Hematopoietic multipotent progenitor cell treated with erythropoietin and hydrocortisone succinate and interleukin-3 and kit ligand, for 15 days (in vitro differentiated cells): ENCODE data around the gene CTF1.

ENCODE experiments used
- DNase-seq: peaks from one replicate; pipeline ENCODE4 v3.0.0-alpha.2; 2015; ENCODE audit warnings: low spot score

The CTF1 gene

DNA sequence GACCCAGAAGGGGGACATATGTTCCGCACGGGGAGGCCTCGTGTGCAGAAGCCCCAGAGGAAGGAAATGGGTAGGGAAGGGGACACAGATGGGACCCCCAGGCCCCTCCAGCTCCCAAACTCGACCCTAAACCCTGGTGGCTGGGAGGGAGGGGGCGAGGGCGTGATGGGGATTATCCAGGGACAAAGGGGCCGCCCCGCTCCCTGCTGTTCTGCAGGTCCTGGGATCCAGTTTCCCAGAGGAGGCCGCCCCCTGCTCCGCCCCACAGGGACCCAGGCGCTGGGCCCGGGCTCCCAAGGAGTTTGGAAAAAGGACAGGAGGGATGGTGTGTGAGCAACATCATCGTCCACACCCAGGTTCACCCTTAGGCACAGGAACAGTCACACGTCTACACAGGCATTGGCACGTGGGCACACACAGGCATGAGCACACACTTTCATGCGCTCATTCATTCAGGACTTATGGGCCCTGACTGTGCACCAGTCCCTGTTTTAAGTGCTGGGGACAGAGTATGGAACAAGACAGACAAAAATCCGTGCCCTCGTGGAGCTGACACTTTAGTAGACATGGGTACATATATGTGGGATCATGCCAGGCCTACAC lies 14.1 kb downstream of the CTF1 start:
- no peak for DNase-seq

GRCh38 chr16:30912794-30913412 lies 16.5 kb downstream of the CTF1 start:
- no peak for DNase-seq

GRCh38 chr16:30914830-30915229 lies 18.4 kb downstream of the CTF1 start:
- DNase-seq = no peak

DNA sequence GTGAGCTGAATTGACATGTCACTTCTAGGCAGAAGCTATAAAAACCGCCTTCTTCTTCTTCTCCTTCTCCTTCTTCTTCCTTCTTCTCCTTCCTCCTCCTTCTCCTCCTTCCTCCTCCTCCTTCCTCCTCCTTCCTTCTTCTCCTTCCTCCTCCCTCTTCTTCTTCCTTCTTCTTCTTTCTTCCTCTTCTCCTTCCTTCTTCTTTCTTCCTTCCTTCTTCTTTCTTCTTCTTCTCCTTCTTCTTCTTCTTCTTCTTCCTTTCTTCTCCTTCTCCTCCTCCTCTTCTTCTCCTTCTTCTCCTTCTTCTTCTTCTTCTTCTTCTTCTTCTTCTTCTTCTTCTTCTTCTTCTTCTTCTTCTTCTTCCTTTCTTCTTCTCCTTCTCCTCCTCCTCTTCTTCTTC lies 22.2 kb downstream of the CTF1 start:
- DNase-seq = no peak

GRCh38 chr16:30920891-30921290 lies 24.5 kb downstream of the CTF1 start:
- no peak for DNase-seq

DNA sequence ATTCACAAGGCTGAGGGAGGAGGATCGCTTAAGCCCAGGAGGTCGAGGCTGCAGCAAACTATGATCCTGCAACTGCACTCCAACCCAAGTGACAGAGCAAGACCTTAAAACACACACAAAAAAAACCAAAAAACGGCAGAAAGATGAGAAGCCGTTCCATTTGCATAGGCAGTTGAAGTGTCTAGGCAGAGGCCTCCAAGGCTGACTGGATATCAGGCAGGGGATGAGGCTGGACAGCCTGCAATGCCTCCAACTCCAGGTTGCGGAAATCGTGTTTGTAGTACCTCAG lies 25.0 kb downstream of the CTF1 start:
- DNase-seq = no peak

- peak; percentile 69 for DNase-seq
Measured at GRCh38 chr16:30921748-30922419, 25.5 kb downstream of the CTF1 start.

DNA sequence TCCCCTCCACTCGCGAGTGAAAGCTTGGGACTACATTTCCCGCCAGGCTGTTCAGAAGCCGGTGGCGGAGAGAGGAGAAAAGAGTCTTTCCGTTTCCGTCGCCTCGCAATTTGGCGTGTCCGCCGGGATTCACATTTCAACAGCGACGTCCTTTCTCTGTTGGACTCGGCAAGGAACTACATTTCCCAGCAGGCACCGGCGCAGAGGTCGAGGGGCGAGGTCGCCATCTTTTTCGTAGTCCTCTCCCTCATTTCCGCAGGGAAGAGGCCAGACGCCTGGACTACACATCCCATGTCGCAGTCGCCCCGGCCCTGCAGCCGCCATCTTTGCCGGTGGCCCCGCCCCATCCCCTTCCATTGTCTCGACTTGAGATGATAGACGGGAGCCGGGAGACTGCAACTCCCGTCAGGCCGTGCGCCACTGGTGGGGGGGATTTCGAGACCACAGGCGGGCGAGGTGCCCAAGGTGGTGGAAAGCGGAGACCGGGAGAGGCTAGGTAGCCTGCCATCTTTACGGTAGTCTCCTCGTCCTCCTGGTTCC lies 26.1 kb downstream of the CTF1 start:
- DNase-seq = peak; percentile 99

- DNase-seq = peak; percentile 97
Measured at GRCh38 chr16:30922960-30923535, 26.6 kb downstream of the CTF1 start.

GRCh38 chr16:30923554-30924075 lies 27.2 kb downstream of the CTF1 start, which contains the start of gene FBXL19:
TSS of gene FBXL19 (plus strand) at chr16:30923572. CDS start at chr16:30925755, 2,183 bp downstream.
- DNase-seq = no peak

- DNase-seq = no peak
Measured at GRCh38 chr16:30924076-30924912, 27.9 kb downstream of the CTF1 start.

- DNase-seq = no peak
Measured at GRCh38 chr16:30924913-30925631, 28.7 kb downstream of the CTF1 start.

- DNase-seq = no peak
Measured at GRCh38 chr16:30925632-30925987, 29.2 kb downstream of the CTF1 start.

DNA sequence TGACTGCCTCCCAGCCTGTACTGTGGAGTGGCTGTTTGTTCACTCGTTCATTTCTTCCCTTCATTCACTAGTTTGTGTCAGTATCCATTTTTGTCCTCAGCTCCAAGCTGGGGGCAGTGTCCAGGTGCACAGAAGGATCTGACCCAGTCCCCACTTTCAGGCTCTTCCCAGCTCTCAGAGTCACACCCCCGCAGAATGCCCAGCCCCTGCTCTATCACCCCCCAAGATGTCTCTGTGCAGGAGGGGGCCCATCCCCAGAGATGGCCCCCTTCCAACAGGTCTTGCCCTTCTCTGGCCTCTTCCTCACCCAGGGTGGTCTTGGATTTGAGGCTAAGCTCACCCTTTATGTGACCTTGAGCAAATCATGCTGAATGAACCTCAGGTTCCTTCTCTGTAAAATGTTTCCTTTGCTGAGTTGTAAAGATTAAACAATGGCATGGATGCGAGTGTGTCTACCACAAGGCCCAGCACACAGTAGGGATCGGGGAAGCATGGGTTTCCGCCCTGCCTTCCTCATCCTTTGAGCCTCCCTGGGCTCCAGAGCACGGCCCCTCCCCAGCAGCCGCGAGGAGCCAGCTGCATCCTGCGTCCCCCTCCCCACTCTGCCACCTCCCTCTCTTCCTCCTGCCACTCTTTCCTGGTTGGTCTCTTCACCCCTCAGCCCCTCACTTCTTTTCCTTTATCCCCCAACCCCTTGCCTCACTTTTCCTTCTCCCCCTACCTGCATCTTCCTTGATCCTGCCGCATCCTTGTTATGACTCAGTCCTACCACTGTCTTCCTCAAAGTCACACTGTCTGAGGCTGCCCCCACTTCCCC lies 29.8 kb downstream of the CTF1 start:
- no peak for DNase-seq

DNA sequence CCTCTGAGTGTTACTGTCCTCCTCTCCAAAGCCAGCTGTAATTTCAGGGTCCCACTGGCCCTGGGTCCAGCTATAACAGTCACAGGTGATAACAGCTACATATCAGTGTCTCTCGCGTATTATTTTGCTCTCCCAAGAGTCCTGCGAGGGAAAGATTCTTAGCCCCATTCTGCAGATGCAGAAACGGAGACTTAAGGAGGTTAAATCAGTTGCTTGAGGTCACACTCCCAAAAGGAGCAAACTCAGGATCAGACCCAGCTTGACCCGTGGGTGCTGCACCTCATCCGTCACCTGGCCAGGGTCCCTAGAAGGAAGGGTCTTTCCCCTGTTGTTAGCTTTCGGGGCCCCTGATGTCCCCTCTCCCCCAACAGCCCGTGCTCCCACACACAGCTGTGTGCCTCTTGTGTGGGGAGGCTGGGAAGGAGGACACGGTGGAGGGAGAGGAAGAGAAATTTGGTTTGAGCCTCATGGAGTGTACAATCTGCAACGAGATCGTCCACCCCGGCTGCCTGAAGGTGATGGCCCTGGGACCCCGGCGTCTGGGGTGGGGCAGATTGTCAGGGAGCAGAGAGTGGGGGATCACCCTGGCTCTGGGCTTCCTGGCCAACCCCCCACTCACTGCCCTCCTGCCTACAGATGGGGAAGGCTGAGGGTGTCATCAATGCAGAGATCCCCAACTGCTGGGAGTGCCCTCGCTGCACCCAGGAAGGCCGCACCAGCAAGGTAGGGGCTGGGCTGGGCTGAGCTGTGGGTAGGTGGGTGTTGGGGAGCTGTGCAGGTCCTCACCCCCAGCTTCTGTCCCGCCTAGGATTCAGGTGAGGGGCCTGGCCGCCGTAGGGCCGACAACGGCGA lies 30.7 kb downstream of the CTF1 start:
- no peak for DNase-seq

DNA sequence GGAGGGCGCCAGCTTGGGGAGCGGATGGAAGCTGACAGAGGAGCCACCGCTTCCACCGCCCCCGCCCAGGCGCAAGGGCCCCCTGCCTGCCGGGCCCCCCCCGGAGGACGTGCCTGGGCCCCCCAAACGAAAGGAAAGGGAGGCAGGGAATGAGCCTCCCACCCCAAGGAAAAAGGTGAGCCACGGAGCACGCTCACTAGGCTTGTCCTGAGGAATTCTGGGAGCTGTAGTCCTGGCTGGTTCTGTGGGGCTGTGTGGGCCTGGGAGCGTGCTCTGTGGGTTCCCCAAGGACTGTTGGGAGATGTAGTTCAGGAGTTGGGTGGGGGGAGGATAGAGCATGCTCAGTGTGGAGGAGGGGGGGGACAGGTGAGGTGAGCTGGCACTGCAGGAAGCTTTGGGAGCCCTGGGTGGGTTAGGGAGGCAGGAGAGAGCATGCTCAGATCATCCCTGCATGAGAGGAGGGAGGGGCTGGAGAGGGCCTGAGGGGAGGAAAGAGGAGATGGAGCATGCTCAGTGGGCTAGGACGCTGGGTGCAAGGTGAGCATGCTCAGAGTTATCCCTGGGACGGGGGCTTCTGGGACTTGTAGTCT lies 31.5 kb downstream of the CTF1 start:
- no peak for DNase-seq

DNA sequence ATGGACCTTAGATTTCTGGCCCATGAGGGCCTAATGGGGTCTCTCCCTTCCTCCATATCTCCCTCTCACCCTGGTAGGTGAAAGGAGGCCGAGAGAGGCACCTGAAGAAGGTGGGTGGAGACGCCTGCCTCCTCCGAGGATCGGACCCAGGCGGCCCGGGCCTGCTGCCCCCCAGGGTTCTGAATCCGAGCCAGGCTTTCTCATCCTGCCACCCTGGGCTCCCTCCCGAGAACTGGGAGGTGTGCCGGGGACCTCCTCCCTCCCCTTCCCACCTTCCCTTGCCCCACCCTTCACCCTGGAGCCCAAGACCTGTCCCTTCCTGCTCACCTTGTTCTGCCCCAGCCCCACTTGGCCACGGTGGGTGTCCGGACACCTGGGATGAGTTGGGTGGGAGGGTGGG lies 32.0 kb downstream of the CTF1 start:
- no peak for DNase-seq

- DNase-seq = no peak
Measured at GRCh38 chr16:30929167-30929566, 32.8 kb downstream of the CTF1 start.

DNA sequence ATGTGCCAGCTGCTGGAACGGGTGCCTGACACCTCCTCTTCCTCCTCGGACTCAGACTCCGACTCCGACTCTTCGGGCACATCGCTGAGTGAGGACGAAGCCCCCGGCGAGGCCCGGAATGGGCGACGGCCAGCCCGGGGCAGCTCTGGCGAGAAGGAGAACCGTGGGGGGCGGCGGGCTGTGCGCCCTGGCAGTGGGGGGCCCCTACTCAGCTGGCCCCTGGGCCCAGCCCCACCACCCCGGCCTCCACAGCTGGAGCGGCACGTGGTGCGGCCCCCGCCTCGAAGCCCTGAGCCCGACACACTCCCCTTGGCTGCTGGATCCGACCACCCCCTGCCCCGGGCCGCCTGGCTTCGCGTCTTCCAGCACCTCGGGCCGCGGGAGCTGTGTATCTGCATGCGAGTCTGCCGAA lies 33.8 kb downstream of the CTF1 start:
- no peak for DNase-seq
